M059J (cell line): ENCODE results near the gene MAP3K21. TPM values are rescaled to one million over a fixed set of nuclear protein-coding genes. Genes with fewer than 3 reads are reported as not detected.

Experiments used
- total RNA-seq: library from RNA; depleted of rRNA; stranded (reverse); fragments of >200 nt; shearing (Covaris generic); gene quantifications from 2 replicates; pipeline ENCODE4 v1.2.3, GENCODE V29; 2014; rRNA removed

MAP3K21 gene
- total RNA-seq, 1 experiment from 2014 or later = 7.9 TPM

Other genes with a start within 250 kb of the MAP3K21 start
- 14.4 and 14.9 TPM in 2 replicates for gene PCNX2, start 32.0 kb upstream of the MAP3K21 start, total RNA-seq